CD14-positive monocyte (primary cell): ENCODE measurements around the gene HES3. TPM values are rescaled to one million over a fixed set of nuclear protein-coding genes. Genes with fewer than 3 reads are reported as not detected.

ENCODE experiments used
- DNase-seq, 3 donors: peaks; one replicate each; pipeline ENCODE4 v3.0.0-alpha.2; 2011 to 2022
- H2AFZ ChIP-seq: 2 replicates; pipeline ENCODE4 v1.6.0; 2012; ENCODE audit warnings: mild to moderate bottlenecking, low read depth, low read length, inconsistent platforms; ENCODE audit not compliant: insufficient read depth, poor library complexity, severe bottlenecking
- H3K27ac ChIP-seq, 2 donors: 1 replicate in 1 of 2; 2 replicates in 1 of 2; pipeline ENCODE4 v1.5.1; 2012 to 2013; ENCODE audit warnings: low read length in 2 of 2, control low read depth in 1 of 2, inconsistent platforms in 1 of 2, low read depth in 1 of 2, mild to moderate bottlenecking in 1 of 2
- H3K27me3 ChIP-seq, 2 donors: one replicate each; pipeline versions ENCODE4 v1.6.0 to v1.6.1; 2011 to 2013; ENCODE audit warnings: low read length in 2 of 2; ENCODE audit not compliant: control insufficient read depth in 2 of 2, insufficient read depth in 2 of 2
- H3K36me3 ChIP-seq, 2 donors: replicated peaks in 1 of 2; 1 replicate in 1 of 2; 2 replicates in 1 of 2; pipeline versions ENCODE4 v1.5.1 to v1.6.1; 2012 to 2013; ENCODE audit warnings: low read length in 2 of 2, control low read depth in 1 of 2, inconsistent platforms in 1 of 2, mild to moderate bottlenecking in 1 of 2; ENCODE audit not compliant: insufficient read depth in 2 of 2, control insufficient read depth in 1 of 2
- H3K4me1 ChIP-seq, 2 donors: 1 replicate in 1 of 2; 2 replicates in 1 of 2; pipeline versions ENCODE4 v1.5.1 to v1.6.1; 2012 to 2013; ENCODE audit warnings: low read length in 2 of 2, control low read depth in 1 of 2, inconsistent platforms in 1 of 2, mild to moderate bottlenecking in 1 of 2, moderate library complexity in 1 of 2; ENCODE audit not compliant: insufficient read depth in 2 of 2, control insufficient read depth in 1 of 2
- H3K4me2 ChIP-seq: replicated peaks from 2 replicates; pipeline ENCODE3; 2012; ENCODE audit warnings: low read length, moderate library complexity, mild to moderate bottlenecking; ENCODE audit not compliant: poor library complexity, severe bottlenecking; ENCODE audit errors: extremely low read depth
- H3K4me3 ChIP-seq, 3 experiments: fragments of 200-600 bp in 1 of 3; sonication (generic) in 1 of 3; replicated peaks in 1 of 3; 1 replicate in 2 of 3; 2 replicates in 1 of 3; pipeline ENCODE4 v1.5.1; 2011 to 2013; ENCODE audit warnings: low read length in 3 of 3, mild to moderate bottlenecking in 3 of 3, control low read depth in 2 of 3, low read depth in 2 of 3, inconsistent platforms in 1 of 3, moderate library complexity in 1 of 3
- H3K79me2 ChIP-seq: 2 replicates; pipeline ENCODE4 v1.6.0; 2012; ENCODE audit warnings: mild to moderate bottlenecking, control low read depth, inconsistent platforms, low read length, moderate library complexity; ENCODE audit not compliant: insufficient read depth
- H3K9ac ChIP-seq: 2 replicates; pipeline ENCODE4 v1.6.0; 2017; ENCODE audit warnings: low read length, mild to moderate bottlenecking; ENCODE audit not compliant: insufficient read depth, poor library complexity, severe bottlenecking
- H3K9me3 ChIP-seq, 2 donors: replicated peaks in 1 of 2; 1 replicate in 1 of 2; 2 replicates in 1 of 2; pipeline versions ENCODE4 v1.5.1 to v1.6.1; 2012 to 2013; ENCODE audit warnings: low read length in 2 of 2, control low read depth in 1 of 2; ENCODE audit not compliant: control insufficient read depth in 1 of 2, insufficient read depth in 1 of 2
- H4K20me1 ChIP-seq: 2 replicates; pipeline ENCODE4 v1.6.0; 2012; ENCODE audit warnings: mild to moderate bottlenecking, low read length, control low read depth, moderate library complexity; ENCODE audit not compliant: insufficient read depth
- H3K27ac Mint-ChIP-seq, 7 donors: one replicate each; pipeline ENCODE4 v1.8.0; 2020; ENCODE audit warnings: mild to moderate bottlenecking in 7 of 7, mixed read lengths in 7 of 7, moderate library complexity in 6 of 7, inconsistent platforms in 2 of 7
- H3K27me3 Mint-ChIP-seq, 3 donors: one replicate each; pipeline ENCODE4 v1.8.0; 2021 to 2022; ENCODE audit warnings: low read depth in 3 of 3, mild to moderate bottlenecking in 3 of 3, mixed read lengths in 3 of 3, moderate library complexity in 3 of 3, inconsistent platforms in 1 of 3
- H3K36me3 Mint-ChIP-seq, 2 donors: one replicate each; pipeline ENCODE4 v1.8.0; 2020; ENCODE audit warnings: mixed read lengths in 2 of 2, inconsistent platforms in 1 of 2, mild to moderate bottlenecking in 1 of 2
- H3K4me1 Mint-ChIP-seq: one replicate; pipeline ENCODE4 v1.8.0; 2020; ENCODE audit warnings: mild to moderate bottlenecking, mixed read lengths
- H3K4me3 Mint-ChIP-seq, 2 donors: one replicate each; pipeline ENCODE4 v1.8.0; 2020; ENCODE audit warnings: mild to moderate bottlenecking in 2 of 2, mixed read lengths in 2 of 2, moderate library complexity in 1 of 2
- H3K9me3 Mint-ChIP-seq, 7 donors: one replicate each; pipeline ENCODE4 v1.8.0; 2020 to 2022; ENCODE audit warnings: mixed read lengths in 7 of 7, mild to moderate bottlenecking in 6 of 7, moderate library complexity in 6 of 7, inconsistent platforms in 2 of 7
- WGBS: methylation state at CpG from one replicate; pipeline ENCODE4 v1.1.5; 2013; ENCODE audit warnings: missing lambda C conversion rate; ENCODE audit not compliant: insufficient coverage; 5-methylcytosine and 5-hydroxymethylcytosine counted together
- intact Hi-C, 2 donors: fragments of 100-400 bp; cut with micrococcal nuclease; formaldehyde crosslinking; loops; one replicate each; pipeline versions ENCODE4 v1.15.0 to v1.15.1; 2023
- polyA plus RNA-seq, 3 donors: library from polyadenylated mRNA; depleted of rRNA in 1 of 3; unstranded in 2 of 3; stranded (reverse) in 1 of 3; fragments of 300-500 nt in 2 of 3; fragments of >200 nt in 1 of 3; fragmentation: Illumina TruSeq in 2 of 3; gene quantifications; 1 replicate in 2 of 3; 2 replicates in 1 of 3; pipeline ENCODE4 v1.2.3, GENCODE V29; 2012 to 2021
- TF ChIP-seq, protein P1 (sequence below): fragments of 200-600 bp; IDR thresholded peaks from one replicate; pipeline ENCODE4 v1.8.0; 2022; ENCODE audit warnings: antibody characterized with exemption, mild to moderate bottlenecking

Gene HES3
- polyA plus RNA-seq, 3 donors: not detected

DNA sequence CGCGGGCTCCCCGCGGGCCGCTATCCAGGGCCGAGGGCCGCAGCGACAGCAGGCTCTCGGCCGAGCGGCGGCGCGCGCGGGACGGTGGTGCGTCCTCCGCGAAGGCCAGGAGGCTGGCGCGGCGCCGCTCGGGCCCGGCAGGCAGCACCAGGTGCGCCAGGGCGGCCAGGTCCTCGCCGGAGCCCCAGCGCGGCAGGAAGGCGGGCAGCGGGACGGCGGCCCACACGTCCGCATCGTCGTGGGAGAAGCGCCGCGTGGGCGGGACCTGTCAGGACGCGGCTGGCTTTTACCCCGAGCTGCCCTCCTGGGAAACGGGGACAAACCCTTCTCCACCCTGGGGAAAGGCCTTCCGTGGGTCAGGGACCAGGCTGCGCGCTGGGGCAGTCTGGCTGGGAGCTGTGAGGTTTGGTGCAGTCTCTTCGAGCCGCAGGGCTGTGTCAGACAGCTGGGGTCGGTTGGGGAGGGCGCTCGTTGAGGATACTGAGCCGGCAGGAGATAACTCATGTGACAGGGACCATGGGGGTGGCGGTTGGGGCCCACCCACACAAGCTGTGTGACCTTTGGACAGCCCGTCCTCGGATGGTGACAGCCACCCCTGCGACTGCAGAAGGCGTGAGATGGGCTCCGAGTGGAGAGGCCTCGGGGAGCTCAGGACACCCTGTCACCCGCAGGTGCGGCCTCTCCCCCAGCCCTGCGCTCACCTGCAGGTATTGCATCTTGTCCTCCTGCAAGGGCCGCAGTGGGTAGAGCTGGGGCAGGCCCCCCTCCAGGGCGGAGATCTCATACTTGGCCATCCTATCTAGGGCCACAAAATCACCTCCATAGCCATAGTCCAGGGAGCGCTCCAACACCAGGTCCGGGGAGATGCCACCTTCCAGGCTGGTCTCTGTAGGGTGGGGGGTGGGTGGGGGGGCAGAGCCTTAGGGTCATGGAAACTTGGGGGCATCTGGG, 6.0 kb downstream of the HES3 start:
- H3K4me1 ChIP-seq: peaks cover 0 to 16% of the 10 kb centered on the region in 2 donors
- no peak overlapping the region for H3K27ac ChIP-seq
- Mint-ChIP-seq H3K4me1 (peaks cover 4% of the 10 kb centered on the region), H3K27me3 (peaks cover 48 to 65% (median 58%) of the 10 kb centered on the region in 3 donors), H3K36me3 (peaks cover 0 to 2% of the 10 kb centered on the region in 2 donors), H3K4me3 (peak overlapping the region in 1 of 2 donors; percentile 79), H3K27ac (no peak overlapping the region), H3K9me3 (peaks cover 0 to 4% (median 0%) of the 10 kb centered on the region in 7 donors)
- no peak overlapping the region for H2AFZ ChIP-seq
- no peaks in the 10 kb centered on the region for H3K36me3 ChIP-seq
- H3K27me3 ChIP-seq: peaks cover 2 to 51% of the 10 kb centered on the region in 2 donors
- H3K9ac ChIP-seq: no peak overlapping the region
- no peak for DNase-seq
- H3K4me3 ChIP-seq: no peak overlapping the region
- H3K4me2 ChIP-seq: no peak overlapping the region
- peaks cover 9% of the 10 kb centered on the region for H4K20me1 ChIP-seq
- TF ChIP-seq, protein P1, sequence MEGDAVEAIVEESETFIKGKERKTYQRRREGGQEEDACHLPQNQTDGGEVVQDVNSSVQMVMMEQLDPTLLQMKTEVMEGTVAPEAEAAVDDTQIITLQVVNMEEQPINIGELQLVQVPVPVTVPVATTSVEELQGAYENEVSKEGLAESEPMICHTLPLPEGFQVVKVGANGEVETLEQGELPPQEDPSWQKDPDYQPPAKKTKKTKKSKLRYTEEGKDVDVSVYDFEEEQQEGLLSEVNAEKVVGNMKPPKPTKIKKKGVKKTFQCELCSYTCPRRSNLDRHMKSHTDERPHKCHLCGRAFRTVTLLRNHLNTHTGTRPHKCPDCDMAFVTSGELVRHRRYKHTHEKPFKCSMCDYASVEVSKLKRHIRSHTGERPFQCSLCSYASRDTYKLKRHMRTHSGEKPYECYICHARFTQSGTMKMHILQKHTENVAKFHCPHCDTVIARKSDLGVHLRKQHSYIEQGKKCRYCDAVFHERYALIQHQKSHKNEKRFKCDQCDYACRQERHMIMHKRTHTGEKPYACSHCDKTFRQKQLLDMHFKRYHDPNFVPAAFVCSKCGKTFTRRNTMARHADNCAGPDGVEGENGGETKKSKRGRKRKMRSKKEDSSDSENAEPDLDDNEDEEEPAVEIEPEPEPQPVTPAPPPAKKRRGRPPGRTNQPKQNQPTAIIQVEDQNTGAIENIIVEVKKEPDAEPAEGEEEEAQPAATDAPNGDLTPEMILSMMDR: no peak
- H3K9me3 ChIP-seq: peaks cover 0 to 5% of the 10 kb centered on the region in 2 donors
- intact Hi-C loops: loop anchor here (5.0 to 10.0 kb wide), 6 partner anchors 92 to 227 kb away; no protein-coding TSS in a partner anchor
- 16% methylated on average over 64 of the region's 71 CpGs for WGBS
- no peaks in the 10 kb centered on the region for H3K79me2 ChIP-seq

DNA sequence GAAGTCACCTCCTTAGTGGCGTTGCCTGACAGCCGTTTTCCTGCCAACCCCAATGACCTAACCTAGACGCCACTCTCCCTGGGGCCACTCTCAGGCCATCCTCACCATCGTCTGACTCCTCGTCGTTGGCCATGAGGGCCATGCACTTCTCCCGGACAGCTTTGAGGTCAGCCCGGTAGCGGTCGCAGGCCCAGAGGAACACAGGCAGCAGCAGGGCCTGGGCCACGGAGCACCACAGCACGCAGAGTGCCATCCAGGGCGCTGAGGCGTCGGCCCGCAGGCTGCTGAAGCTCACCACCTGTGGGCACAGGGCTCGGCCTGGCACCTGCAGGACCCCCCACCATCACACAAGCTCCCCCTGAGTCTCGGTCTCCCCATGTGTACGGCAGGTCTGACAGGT, 7.3 kb downstream of the HES3 start:
- peaks cover 4% of the 10 kb centered on the region for H3K4me1 Mint-ChIP-seq
- peaks cover 0 to 4% (median 0%) of the 10 kb centered on the region in 7 donors for H3K9me3 Mint-ChIP-seq
- no peak overlapping the region for H3K4me3 ChIP-seq
- H3K9me3 ChIP-seq: peaks cover 0 to 2% of the 10 kb centered on the region in 2 donors
- H3K36me3 ChIP-seq: no peaks in the 10 kb centered on the region
- no peak overlapping the region for H2AFZ ChIP-seq
- intact Hi-C loops: no loop called here
- peaks cover 2 to 42% of the 10 kb centered on the region in 2 donors for H3K27me3 ChIP-seq
- TF ChIP-seq, protein P1: no peak
- peaks cover 0 to 5% of the 10 kb centered on the region in 2 donors for H3K4me1 ChIP-seq
- peaks cover 4% of the 10 kb centered on the region for H4K20me1 ChIP-seq
- no peaks in the 10 kb centered on the region for H3K79me2 ChIP-seq
- H3K4me3 Mint-ChIP-seq: peak overlapping the region in 1 of 2 donors; percentile 15
- DNase-seq: no peak
- no peak overlapping the region for H3K9ac ChIP-seq
- 80% methylated on average over 9 of the region's 19 CpGs for WGBS
- H3K27ac Mint-ChIP-seq: no peak overlapping the region
- peaks cover 48 to 58% (median 52%) of the 10 kb centered on the region in 3 donors for H3K27me3 Mint-ChIP-seq
- H3K27ac ChIP-seq: no peak overlapping the region
- no peak overlapping the region for H3K4me2 ChIP-seq
- H3K36me3 Mint-ChIP-seq: peaks cover 0 to 2% of the 10 kb centered on the region in 2 donors
